Astrocyte (in vitro differentiated cells and primary cell): ENCODE data around the gene LUZP2.

Source experiments
- EZH2 ChIP-seq: IDR thresholded peaks from 2 replicates; pipeline ENCODE4 v1.6.1; 2012; ENCODE audit warnings: mild to moderate bottlenecking, low read length, inconsistent platforms; ENCODE audit not compliant: insufficient read depth
- TF ChIP-seq, protein P1 (sequence below): IDR thresholded peaks from 2 replicates; pipeline ENCODE4 v1.5.1; 2011; ENCODE audit warnings: low read depth, mild to moderate bottlenecking, inconsistent platforms, low read length, moderate library complexity; ENCODE audit not compliant: insufficient read depth

DNA sequence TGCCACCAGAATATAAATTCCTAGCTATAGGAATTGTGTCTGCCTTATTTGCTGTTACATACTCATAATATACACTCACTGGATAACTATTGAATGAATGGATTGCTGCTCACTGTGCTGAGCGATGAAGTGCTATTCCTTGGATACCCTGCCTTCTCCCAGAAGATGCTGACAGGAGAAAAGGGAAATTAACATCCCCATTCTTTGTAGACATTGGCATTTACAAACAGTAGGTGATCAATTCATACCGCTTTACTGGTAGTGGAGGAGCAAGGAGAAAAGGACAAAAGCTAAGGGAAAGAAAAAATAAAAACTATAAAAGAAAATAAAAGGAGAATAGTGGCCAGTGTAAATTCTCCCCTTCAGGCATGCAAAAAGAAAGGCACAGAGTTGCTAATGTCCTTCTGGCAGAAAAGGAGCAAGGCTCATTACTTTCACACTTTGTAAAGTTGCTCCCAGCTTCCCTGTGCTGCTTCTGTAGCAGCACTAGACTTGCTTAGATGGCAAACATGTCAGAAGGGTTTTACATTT, 183.0 kb downstream of the LUZP2 start:
- TF ChIP-seq, protein P1, sequence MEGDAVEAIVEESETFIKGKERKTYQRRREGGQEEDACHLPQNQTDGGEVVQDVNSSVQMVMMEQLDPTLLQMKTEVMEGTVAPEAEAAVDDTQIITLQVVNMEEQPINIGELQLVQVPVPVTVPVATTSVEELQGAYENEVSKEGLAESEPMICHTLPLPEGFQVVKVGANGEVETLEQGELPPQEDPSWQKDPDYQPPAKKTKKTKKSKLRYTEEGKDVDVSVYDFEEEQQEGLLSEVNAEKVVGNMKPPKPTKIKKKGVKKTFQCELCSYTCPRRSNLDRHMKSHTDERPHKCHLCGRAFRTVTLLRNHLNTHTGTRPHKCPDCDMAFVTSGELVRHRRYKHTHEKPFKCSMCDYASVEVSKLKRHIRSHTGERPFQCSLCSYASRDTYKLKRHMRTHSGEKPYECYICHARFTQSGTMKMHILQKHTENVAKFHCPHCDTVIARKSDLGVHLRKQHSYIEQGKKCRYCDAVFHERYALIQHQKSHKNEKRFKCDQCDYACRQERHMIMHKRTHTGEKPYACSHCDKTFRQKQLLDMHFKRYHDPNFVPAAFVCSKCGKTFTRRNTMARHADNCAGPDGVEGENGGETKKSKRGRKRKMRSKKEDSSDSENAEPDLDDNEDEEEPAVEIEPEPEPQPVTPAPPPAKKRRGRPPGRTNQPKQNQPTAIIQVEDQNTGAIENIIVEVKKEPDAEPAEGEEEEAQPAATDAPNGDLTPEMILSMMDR: no peak
- TF ChIP-seq EZH2: no peak
